NB4 (cell line): ENCODE results near the gene FTCD.
"Not testable (repeated sequence)": the region's sequence is repeated elsewhere in the genome, so short reads cannot be mapped to it uniquely, and the experiment has no call there.

Experiments used
- MYC ChIP-seq: IDR thresholded peaks from 2 replicates; pipeline ENCODE4 v1.6.1; 2011; ENCODE audit warnings: low read depth, low read length
- POLR2A ChIP-seq: IDR thresholded peaks from 2 replicates; pipeline ENCODE4 v1.6.1; 2011; ENCODE audit warnings: mild to moderate bottlenecking; ENCODE audit not compliant: insufficient read length; ENCODE audit errors: extremely low read depth
- TF ChIP-seq, protein P1 (sequence below): IDR thresholded peaks from one replicate; pipeline ENCODE4 v1.5.1; 2012; ENCODE audit warnings: low read depth, low read length

DNA sequence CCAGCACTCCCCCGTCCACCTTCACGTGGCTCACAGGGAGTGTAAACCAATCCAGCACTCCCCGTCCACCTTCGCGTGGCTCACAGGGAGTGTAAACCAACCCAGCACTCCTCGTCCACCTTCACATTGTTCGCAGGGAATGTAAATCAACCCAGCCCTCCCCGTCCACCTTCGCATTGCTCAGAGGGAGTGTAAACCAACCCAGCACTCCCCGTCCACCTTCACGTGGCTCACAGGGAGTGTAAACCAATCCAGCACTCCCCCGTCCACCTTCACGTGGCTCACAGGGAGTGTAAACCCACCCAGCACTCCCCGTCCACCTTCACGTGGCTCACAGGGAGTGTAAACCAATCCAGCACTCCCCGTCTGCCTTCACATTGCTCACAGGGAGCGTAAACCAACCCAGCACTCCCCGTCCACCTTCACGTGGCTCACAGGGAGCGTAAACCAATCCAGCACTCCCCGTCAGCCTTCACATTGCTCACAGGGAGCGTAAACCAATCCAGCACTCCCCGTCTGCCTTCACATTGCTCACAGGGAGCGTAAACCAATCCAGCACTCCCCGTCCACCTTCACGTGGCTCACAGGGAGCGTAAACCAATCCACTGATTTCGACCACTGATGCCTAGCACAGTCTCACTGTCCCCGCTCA is 14.9 kb downstream of the FTCD start:
- TF ChIP-seq, protein P1, sequence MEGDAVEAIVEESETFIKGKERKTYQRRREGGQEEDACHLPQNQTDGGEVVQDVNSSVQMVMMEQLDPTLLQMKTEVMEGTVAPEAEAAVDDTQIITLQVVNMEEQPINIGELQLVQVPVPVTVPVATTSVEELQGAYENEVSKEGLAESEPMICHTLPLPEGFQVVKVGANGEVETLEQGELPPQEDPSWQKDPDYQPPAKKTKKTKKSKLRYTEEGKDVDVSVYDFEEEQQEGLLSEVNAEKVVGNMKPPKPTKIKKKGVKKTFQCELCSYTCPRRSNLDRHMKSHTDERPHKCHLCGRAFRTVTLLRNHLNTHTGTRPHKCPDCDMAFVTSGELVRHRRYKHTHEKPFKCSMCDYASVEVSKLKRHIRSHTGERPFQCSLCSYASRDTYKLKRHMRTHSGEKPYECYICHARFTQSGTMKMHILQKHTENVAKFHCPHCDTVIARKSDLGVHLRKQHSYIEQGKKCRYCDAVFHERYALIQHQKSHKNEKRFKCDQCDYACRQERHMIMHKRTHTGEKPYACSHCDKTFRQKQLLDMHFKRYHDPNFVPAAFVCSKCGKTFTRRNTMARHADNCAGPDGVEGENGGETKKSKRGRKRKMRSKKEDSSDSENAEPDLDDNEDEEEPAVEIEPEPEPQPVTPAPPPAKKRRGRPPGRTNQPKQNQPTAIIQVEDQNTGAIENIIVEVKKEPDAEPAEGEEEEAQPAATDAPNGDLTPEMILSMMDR: not testable (repeated sequence)
- not testable (repeated sequence) for TF ChIP-seq POLR2A, MYC
